Measurements from ENCODE around the gene PABPC1L.
A peak's percentile ranks its signal among the peaks of the same experiment; 100 is the strongest.

PABPC1L gene

DNA sequence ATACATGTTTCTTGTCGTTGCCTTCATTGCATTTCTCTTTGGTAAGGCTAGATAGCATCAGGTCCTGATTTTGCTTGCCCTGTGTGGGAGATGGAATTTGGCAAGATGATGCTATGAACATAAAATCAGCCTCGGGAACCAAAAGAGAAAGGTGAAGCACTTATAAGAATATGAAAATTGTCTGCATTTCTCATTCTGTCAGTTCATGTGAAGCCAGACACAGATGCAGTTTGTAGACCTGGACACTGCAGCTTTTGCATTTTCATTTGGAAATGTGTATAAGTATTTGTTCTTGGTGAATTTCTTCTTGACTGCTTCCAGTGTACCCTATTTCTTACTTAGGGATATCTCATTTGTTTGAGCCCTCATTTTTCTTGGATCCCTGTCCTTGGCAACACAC is 23.0 kb upstream of the PABPC1L start:
- peak overlapping the region; percentile 93 for H3K4me3 Mint-ChIP-seq
- no peaks in the 10 kb centered on the region for H3K27me3 Mint-ChIP-seq
- intact Hi-C loops (cut with micrococcal nuclease) = loop anchor here (5.0 kb wide), 2 partner anchors 80 to 675 kb away; partner anchors contain the start of genes OSER1 and STK4
- peaks cover 22% of the 10 kb centered on the region for H3K36me3 Mint-ChIP-seq (ENCODE audit: low read depth)
- H3K4me1 Mint-ChIP-seq (ENCODE audit: low read depth) = peaks cover 48% of the 10 kb centered on the region
- no peaks in the 10 kb centered on the region for H3K9me3 Mint-ChIP-seq
- H3K27ac Mint-ChIP-seq = peak overlapping the region; percentile 91

DNA sequence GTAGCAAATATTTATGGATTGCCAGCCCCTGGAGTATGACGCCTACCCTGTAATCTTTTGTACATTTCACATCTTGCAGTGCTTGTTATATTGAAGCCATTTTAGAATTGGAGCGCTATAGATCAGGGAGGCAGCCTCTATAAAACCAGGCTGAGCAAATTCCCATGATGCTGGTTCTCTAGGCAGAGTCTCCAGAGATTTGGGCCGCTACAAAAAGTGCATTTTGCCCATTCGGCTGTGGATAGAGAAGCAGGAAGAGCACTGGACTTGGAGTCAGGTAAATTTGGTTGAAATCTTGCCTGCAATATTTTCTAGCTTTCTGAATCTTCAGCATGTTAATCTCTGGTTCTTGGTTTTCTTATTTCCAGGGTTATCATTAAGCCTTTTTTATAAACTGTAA is 22.4 kb upstream of the PABPC1L start:
- Mint-ChIP-seq H3K4me3 (peak overlapping the region; percentile 93), H3K9me3 (no peaks in the 10 kb centered on the region), H3K36me3 (ENCODE audit: low read depth) (peaks cover 28% of the 10 kb centered on the region), H3K27me3 (no peaks in the 10 kb centered on the region), H3K4me1 (ENCODE audit: low read depth) (peaks cover 54% of the 10 kb centered on the region), H3K27ac (no peak overlapping the region)
- intact Hi-C loops (cut with micrococcal nuclease) = loop anchor here (5.0 kb wide), 2 partner anchors 80 to 675 kb away; partner anchors contain the start of genes OSER1 and STK4

DNA sequence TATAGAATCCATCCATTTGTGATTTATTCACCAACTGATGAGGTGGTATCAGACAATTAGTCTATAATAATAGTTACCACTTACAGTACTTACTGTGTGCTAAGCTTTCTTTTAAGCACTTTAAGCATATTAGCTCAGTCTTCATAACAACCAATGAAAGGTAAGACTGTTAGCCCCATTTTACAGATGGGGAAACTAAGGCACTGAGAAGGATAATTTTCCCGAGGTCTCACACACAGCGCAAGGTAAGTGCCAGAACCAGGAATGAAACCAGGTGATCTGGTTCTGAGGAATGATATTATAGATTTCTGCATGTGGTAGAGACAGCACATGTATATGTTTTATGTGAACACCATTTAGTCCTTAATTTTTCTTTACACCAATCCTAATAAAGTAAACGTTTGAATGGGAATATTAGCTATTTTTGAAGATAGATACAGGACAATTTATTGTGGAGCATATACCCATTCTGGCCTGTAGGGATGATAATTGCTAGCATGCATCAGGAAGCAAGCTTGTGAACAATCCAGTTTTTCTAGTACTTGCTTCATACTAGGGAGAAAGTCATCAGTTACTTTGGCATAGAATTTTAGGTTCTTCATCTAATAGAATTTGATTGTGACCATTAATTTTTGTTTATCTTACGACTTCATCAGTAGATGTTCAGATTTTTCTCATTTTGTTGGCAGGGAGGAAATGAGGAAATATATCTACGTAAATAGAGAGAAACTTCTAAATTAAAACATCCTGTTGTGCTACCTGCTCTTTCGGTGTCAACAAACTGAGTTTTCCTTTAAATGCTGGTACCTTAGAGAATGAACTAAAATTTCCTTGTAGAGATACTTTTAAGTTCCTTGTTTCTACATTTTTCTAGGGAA is 21.4 kb upstream of the PABPC1L start:
- intact Hi-C loops (cut with micrococcal nuclease) = loop anchor here (5.0 kb wide), 2 partner anchors 79 to 676 kb away; partner anchors contain the start of genes OSER1 and STK4
- H3K27me3 Mint-ChIP-seq = no peaks in the 10 kb centered on the region
- H3K9me3 Mint-ChIP-seq = no peaks in the 10 kb centered on the region
- peaks cover 62% of the 10 kb centered on the region for H3K4me1 Mint-ChIP-seq (ENCODE audit: low read depth)
- H3K4me3 Mint-ChIP-seq = peak overlapping the region; percentile 9
- H3K36me3 Mint-ChIP-seq (ENCODE audit: low read depth) = peaks cover 35% of the 10 kb centered on the region
- H3K27ac Mint-ChIP-seq = no peak overlapping the region

DNA sequence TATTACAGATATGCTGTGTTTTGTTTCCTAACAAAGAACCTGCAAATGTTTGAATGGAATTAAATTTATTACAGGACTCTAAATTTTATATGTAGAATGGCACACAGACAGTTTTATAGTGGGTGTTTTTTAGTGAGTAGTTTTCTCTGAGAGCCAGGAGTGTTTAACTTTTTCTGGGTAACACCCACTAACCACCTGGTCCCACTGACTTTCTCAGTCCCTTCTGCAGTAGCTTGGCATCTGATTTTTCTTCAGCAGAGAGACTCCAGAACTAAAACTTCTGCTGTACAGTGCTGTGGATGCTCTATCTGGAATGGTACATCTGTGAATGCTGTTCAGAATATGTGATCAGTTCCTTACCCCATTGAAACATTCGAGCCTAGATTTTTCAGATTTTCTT is 18.0 kb upstream of the PABPC1L start:
- H3K4me1 Mint-ChIP-seq (ENCODE audit: low read depth) = peaks cover 76% of the 10 kb centered on the region
- H3K4me3 Mint-ChIP-seq = no peak overlapping the region
- no peaks in the 10 kb centered on the region for H3K9me3 Mint-ChIP-seq
- no peaks in the 10 kb centered on the region for H3K27me3 Mint-ChIP-seq
- intact Hi-C loops (cut with micrococcal nuclease) = no loop called here
- no peak overlapping the region for H3K27ac Mint-ChIP-seq
- H3K36me3 Mint-ChIP-seq (ENCODE audit: low read depth) = peaks cover 39% of the 10 kb centered on the region

DNA sequence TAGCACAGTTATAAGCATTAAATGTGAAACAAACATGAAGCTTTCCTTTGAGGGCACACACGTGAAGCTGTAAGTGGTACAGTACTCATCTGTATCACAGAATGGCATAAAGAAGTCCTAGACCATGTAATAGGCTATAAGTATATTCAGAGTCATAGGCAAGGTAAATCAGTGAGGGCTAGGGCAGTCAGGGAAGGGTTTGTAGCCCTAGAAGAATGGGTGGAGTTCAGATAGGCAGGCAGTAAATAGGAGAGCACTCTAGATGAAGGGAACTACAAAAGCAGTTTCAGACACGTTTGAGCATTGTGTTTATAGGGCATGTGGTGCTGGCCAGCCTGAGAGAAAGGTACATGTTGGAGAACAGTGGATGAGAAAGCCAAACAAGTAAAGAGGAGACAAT is 14.9 kb upstream of the PABPC1L start:
- Mint-ChIP-seq H3K36me3 (ENCODE audit: low read depth) (peaks cover 51% of the 10 kb centered on the region), H3K27me3 (no peaks in the 10 kb centered on the region), H3K9me3 (no peaks in the 10 kb centered on the region), H3K4me3 (no peak overlapping the region), H3K4me1 (ENCODE audit: low read depth) (peaks cover 70% of the 10 kb centered on the region), H3K27ac (peak overlapping the region; percentile 32)
- intact Hi-C loops (cut with micrococcal nuclease) = no loop called here

DNA sequence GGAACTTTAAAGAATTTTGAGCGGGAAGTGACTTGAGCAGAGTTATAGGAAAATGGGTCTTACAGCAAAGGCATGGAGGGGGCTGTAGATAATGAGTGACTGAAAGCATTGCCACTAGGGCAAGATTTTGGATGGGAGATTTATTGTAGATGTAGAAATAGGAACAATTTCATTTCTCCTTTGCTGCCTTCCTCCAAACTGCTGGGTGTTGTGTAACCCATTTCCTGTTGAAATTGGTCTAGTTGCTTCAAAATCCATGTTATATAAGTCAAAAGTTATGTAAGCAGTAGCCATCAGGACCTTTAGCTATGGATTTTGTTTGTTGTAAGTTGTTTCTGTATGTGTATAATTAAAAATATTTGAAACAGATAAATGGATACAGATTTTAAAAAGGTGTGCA is 13.3 kb upstream of the PABPC1L start:
- Mint-ChIP-seq H3K27ac (peak overlapping the region; percentile 50), H3K36me3 (ENCODE audit: low read depth) (peaks cover 59% of the 10 kb centered on the region), H3K27me3 (no peaks in the 10 kb centered on the region), H3K4me3 (no peak overlapping the region), H3K9me3 (no peaks in the 10 kb centered on the region), H3K4me1 (ENCODE audit: low read depth) (peaks cover 78% of the 10 kb centered on the region)
- intact Hi-C loops (cut with micrococcal nuclease) = no loop called here

DNA sequence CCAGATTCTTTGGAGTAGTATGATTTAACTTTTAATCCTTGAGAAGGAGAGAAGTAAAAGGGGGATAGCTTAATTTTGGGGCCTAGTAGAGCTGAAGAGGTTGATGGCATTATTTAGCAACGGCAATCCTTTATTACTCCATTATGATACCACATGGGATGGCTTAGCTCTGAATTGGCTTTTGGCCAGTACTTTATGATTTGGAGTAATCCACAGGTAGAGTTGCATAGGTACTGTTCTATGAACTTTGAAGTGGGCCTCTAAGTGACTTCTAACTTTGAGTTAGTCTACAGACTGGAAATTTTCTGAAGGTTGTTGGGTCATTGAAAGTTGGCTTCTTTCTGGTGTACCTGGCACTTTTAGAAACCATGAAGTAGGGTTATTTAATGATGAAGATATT is 12.7 kb upstream of the PABPC1L start:
- intact Hi-C loops (cut with micrococcal nuclease) = no loop called here
- peak overlapping the region; percentile 50 for H3K27ac Mint-ChIP-seq
- no peak overlapping the region for H3K4me3 Mint-ChIP-seq
- peaks cover 76% of the 10 kb centered on the region for H3K4me1 Mint-ChIP-seq (ENCODE audit: low read depth)
- H3K36me3 Mint-ChIP-seq (ENCODE audit: low read depth) = peaks cover 60% of the 10 kb centered on the region
- H3K27me3 Mint-ChIP-seq = no peaks in the 10 kb centered on the region
- H3K9me3 Mint-ChIP-seq = no peaks in the 10 kb centered on the region

DNA sequence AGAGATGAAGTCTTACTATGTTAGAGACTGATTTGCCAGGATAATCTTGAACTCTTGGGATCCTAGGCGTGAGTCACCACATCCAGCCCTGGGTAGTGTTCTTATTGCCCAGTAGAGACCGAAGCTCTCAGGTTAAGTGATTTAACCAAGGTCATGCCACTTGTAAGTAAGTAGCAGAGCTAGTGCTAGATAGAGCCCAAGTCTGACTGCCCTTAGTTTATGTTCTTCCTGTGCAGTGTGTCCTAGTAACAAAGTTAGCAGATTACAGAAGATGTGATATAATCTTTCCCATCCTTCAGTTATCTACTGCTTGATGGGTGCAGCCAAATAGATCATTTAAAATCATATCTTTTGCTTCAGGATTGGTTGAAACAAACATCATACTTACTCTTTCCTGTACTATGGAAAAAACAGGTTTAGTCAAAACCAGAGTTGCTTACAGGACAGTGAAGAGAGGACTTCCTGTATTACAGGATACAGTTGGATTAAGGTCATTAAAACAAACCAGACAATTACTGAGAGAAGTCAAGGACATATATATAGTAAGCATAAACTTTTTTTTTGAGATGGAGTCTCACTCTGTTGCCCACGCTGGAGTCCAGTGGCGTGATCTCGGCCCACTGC is 9.5 kb upstream of the PABPC1L start:
- H3K4me1 Mint-ChIP-seq (ENCODE audit: low read depth) = peaks cover 49% of the 10 kb centered on the region
- no peak overlapping the region for H3K27ac Mint-ChIP-seq
- peaks cover 67% of the 10 kb centered on the region for H3K36me3 Mint-ChIP-seq (ENCODE audit: low read depth)
- intact Hi-C loops (cut with micrococcal nuclease) = loop anchor here (10.0 kb wide), 1 partner anchor 94 kb away; no protein-coding TSS in a partner anchor
- no peaks in the 10 kb centered on the region for H3K9me3 Mint-ChIP-seq
- no peaks in the 10 kb centered on the region for H3K27me3 Mint-ChIP-seq
- no peak overlapping the region for H3K4me3 Mint-ChIP-seq

DNA sequence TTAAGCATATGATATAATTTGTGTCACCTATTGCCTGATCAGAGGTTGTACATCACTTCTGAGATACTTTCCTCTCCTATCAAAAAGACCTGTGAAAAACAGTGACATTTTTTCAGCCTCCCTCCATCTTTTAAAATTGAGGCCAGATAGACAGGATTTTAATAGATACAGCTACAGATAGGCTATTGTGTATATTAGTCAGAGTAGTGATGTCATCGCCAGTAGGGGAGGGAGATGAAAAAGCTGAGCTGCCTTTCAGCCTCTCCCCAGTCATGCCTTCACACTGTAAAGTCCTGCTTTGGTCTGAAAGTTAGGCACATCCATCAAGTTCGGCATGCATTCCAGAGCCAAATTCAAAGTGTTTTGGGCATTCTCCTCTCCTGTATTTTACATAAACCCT is 7.9 kb upstream of the PABPC1L start:
- Mint-ChIP-seq H3K4me3 (no peak overlapping the region), H3K36me3 (ENCODE audit: low read depth) (peaks cover 83% of the 10 kb centered on the region), H3K27me3 (no peaks in the 10 kb centered on the region), H3K4me1 (ENCODE audit: low read depth) (peaks cover 32% of the 10 kb centered on the region), H3K9me3 (no peaks in the 10 kb centered on the region), H3K27ac (no peak overlapping the region)
- intact Hi-C loops (cut with micrococcal nuclease) = loop anchor here (10.0 kb wide), 1 partner anchor 93 kb away; no protein-coding TSS in a partner anchor

DNA sequence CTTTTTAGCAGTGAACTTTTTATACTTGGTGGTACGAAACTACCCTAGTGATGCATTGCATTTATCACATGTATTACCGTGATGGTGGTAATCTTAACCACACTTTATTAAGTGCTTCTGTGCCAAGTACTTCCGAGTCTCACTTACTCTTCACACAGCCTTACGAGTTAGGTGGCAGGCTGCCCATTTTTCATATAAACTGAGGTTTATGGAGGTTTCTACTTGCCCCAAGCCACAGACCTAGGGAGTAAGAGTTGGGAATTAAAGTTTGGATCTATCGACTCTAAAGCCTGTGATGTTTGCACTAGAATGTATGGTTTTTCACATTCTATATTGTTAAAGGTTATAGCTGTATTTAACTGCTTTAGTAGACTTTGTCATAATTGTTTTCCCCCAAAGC is 5.5 kb upstream of the PABPC1L start:
- Mint-ChIP-seq H3K4me3 (no peak overlapping the region), H3K27me3 (no peaks in the 10 kb centered on the region), H3K27ac (no peak overlapping the region), H3K4me1 (ENCODE audit: low read depth) (peaks cover 26% of the 10 kb centered on the region), H3K36me3 (ENCODE audit: low read depth) (peaks cover 92% of the 10 kb centered on the region), H3K9me3 (no peaks in the 10 kb centered on the region)
- intact Hi-C loops (cut with micrococcal nuclease) = loop anchor here (10.0 kb wide), 1 partner anchor 90 kb away; no protein-coding TSS in a partner anchor

DNA sequence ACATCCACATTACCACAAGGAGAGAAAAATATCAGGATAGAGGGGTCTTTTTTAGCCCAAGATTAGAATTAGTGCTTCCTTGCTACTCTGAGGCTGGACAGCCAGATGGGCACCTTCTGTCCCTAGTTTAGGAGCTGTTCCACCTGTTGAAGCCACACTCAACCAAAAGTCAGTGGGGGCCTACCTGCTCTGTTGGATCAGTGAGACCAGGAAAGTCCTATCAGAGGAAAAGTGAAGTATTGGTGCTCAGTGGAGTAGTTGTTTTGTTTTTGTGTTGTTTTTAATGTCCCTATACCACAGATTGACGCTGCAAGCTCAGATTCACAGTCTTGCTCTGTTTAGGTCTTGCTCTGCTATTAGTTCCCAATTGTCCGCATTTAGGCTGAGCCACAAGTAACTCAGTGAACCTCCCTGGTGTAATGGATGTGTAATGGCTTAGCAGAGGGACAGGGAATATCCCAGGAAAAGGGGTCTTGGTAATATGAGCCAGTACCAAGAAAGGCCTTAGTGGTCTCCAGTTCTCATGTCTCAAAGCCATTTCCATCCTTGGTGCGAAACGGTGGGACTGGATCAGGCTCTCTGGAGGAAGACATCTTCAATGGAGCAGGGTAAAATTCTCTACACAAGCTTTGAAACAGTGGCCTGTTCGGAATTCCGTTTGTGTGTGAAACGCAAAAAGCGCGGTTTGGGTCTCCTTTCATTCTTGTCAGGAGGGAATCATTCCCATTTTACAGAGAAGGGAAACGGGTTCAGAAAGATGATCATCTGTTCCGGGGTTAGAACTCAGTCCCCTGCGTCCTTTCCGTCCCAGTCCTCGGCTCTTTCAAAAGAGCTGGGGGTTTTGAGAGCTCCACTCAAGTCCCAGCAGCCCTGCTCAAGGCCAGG is 631 bp upstream of the PABPC1L start:
- Mint-ChIP-seq H3K27me3 (no peaks in the 10 kb centered on the region), H3K9me3 (no peaks in the 10 kb centered on the region), H3K36me3 (ENCODE audit: low read depth) (peaks cover 56% of the 10 kb centered on the region), H3K27ac (peak overlapping the region; percentile 50), H3K4me3 (peak overlapping the region; percentile 89), H3K4me1 (ENCODE audit: low read depth) (peaks cover 30% of the 10 kb centered on the region)
- intact Hi-C loops (cut with micrococcal nuclease) = loop anchor here (10.0 kb wide), 1 partner anchor 86 kb away; no protein-coding TSS in a partner anchor

DNA sequence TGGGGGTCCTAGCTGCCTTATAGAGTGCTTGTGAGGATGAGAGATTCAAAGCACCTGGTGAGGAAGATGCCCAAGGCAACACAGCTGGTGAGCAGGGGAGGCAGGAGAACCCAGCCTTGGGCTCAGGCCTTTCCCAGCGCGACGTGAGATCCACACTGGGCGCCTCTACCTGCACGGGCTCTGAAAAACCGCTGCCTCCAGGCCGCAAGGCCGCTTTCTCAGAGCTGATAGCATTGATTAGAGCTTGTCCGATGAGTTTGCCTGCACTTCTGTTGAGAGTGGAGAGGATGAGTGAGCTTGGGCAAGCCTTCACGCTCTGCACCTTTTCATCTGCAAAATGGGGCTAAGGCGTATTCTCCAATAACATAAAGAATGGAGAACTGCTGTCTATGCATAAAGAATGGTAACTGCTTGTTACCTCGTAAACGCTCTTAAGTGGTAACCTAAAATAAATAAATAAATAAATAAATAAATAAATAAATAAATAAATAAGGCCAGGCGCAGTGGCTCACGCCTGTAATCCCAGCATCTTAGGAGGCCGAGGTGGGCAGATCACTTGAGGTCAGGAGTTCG is 916 bp downstream of the PABPC1L start:
- H3K27me3 Mint-ChIP-seq = no peaks in the 10 kb centered on the region
- no peaks in the 10 kb centered on the region for H3K9me3 Mint-ChIP-seq
- peaks cover 30% of the 10 kb centered on the region for H3K4me1 Mint-ChIP-seq (ENCODE audit: low read depth)
- H3K4me3 Mint-ChIP-seq = peak overlapping the region; percentile 89
- peaks cover 41% of the 10 kb centered on the region for H3K36me3 Mint-ChIP-seq (ENCODE audit: low read depth)
- H3K27ac Mint-ChIP-seq = peak overlapping the region; percentile 50
- intact Hi-C loops (cut with micrococcal nuclease) = no loop called here

DNA sequence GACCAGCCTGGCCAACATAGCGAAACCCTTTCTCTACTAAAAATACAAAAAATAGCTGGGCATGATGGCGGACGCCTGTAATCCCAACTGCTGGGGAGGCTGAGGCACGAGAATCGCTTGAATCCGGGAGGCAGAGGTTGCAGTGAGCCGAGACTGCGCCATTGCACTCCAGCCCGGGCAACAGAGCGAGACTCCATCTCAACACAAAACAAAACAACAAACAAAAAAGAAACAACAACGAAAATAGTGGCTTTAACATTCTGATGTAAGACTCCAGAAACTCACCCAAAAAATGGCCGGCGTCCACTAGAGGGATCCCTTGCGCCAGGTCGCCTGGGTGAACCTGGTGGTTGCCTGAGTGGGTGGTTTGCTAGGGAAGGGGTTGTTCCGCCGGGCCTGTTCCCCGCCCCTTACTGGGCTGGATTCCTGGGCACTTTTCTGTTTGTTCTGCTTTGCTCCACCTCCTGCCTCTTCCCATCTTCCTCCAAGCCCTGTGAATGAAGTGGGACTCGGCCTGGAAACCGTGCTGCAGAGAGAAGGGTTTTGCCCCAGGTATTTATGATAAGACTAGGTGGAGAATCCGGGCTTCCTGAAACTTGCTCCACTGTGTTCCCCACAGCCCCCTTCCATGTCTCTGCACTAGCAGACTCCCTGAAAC is 1.5 kb downstream of the PABPC1L start:
- no peak overlapping the region for H3K4me3 Mint-ChIP-seq
- intact Hi-C loops (cut with micrococcal nuclease) = no loop called here
- H3K9me3 Mint-ChIP-seq = no peaks in the 10 kb centered on the region
- H3K36me3 Mint-ChIP-seq (ENCODE audit: low read depth) = peaks cover 38% of the 10 kb centered on the region
- no peak overlapping the region for H3K27ac Mint-ChIP-seq
- peaks cover 30% of the 10 kb centered on the region for H3K4me1 Mint-ChIP-seq (ENCODE audit: low read depth)
- H3K27me3 Mint-ChIP-seq = no peaks in the 10 kb centered on the region
